Measurements from ENCODE around the gene GXYLT1.
"Not testable (repeated sequence)": the region's sequence is repeated elsewhere in the genome, so short reads cannot be mapped to it uniquely, and the experiment has no call there.

DNA sequence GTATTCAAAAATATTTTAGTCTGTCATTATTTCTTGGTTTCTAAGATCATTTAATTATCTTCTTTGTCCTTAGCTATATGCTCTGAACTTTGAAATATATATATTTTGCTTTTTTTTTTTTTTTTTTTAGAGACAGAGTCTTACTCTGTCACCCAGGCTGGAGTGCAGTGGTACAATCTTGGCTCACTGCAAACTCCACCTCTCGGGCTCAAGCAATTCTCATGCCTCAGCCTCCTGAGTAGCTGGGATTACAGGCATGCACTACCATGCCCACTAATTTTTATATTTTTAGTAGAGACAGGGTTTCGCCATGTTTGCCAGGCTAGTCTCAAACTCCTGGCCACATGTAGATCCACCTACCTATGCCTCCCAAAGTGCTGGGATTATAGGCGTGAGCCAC is 43.6 kb upstream of the GXYLT1 start:
- TF ChIP-seq, protein P1, sequence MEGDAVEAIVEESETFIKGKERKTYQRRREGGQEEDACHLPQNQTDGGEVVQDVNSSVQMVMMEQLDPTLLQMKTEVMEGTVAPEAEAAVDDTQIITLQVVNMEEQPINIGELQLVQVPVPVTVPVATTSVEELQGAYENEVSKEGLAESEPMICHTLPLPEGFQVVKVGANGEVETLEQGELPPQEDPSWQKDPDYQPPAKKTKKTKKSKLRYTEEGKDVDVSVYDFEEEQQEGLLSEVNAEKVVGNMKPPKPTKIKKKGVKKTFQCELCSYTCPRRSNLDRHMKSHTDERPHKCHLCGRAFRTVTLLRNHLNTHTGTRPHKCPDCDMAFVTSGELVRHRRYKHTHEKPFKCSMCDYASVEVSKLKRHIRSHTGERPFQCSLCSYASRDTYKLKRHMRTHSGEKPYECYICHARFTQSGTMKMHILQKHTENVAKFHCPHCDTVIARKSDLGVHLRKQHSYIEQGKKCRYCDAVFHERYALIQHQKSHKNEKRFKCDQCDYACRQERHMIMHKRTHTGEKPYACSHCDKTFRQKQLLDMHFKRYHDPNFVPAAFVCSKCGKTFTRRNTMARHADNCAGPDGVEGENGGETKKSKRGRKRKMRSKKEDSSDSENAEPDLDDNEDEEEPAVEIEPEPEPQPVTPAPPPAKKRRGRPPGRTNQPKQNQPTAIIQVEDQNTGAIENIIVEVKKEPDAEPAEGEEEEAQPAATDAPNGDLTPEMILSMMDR (IDR thresholded peaks at IDR 0.05; ENCODE audit: extremely low read depth in 1 of 2, insufficient read depth in 1 of 2, low read depth in 1 of 2, low read length in 2 of 2): not testable (repeated sequence)
- TF ChIP-seq POLR2AphosphoS5 (IDR thresholded peaks at IDR 0.05; ENCODE audit: insufficient read depth, low read depth, low read length); POLR2A (IDR thresholded peaks at IDR 0.05; ENCODE audit: low read depth, low read length); JUN (IDR thresholded peaks at IDR 0.05; ENCODE audit: borderline replicate concordance, insufficient read depth, insufficient read length, low read depth); GATA2 (IDR thresholded peaks at IDR 0.05; ENCODE audit: insufficient read depth, insufficient read length, low read depth, low read length); EZH2 (IDR thresholded peaks at IDR 0.05; ENCODE audit: borderline replicate concordance, low read depth, low read length, severe bottlenecking); FOS (IDR thresholded peaks at IDR 0.05; ENCODE audit: borderline replicate concordance, insufficient read depth, low read length): not testable (repeated sequence)
- TF ChIP-seq, protein P2, sequence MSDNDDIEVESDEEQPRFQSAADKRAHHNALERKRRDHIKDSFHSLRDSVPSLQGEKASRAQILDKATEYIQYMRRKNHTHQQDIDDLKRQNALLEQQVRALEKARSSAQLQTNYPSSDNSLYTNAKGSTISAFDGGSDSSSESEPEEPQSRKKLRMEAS (IDR thresholded peaks at IDR 0.05; ENCODE audit: insufficient read depth, insufficient read length): not testable (repeated sequence)
